Astrocyte (in vitro differentiated cells and primary cell): Measurements from ENCODE around the gene AUTS2.

ENCODE experiments used
- CTCF ChIP-seq: IDR thresholded peaks from 2 replicates; pipeline ENCODE4 v1.5.1; 2011; ENCODE audit warnings: low read depth, mild to moderate bottlenecking, inconsistent platforms, low read length, moderate library complexity; ENCODE audit not compliant: insufficient read depth
- EZH2 ChIP-seq: IDR thresholded peaks from 2 replicates; pipeline ENCODE4 v1.6.1; 2012; ENCODE audit warnings: mild to moderate bottlenecking, low read length, inconsistent platforms; ENCODE audit not compliant: insufficient read depth

DNA sequence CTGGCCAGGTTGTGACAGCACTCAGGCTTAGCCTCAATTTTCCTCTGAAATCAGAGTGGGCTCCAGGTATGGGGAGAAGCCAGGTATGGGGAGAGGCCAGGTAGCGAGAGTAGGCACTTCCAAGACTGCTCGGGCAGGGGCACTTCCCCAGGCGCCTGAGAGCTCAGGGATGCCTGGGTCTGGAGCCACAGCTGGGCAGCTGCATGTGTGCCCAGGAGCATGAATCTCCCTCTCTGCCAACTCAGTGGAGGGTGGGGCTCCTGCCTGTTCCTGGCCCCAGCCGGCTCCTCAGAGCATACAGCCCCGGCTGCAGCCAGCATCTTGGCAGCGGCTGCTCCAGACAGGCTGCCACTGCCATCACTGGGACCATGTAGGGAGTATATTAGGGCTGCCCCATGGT lies 313.9 kb downstream of the AUTS2 start:
- TF ChIP-seq CTCF (no peak), EZH2 (no peak)
